ENCODE measurements around the gene PLK5. TPM values are rescaled to one million over a fixed set of nuclear protein-coding genes. Genes with fewer than 3 reads are reported as not detected.
A peak's percentile ranks its signal among the peaks of the same experiment; 100 is the strongest.
"Not testable (repeated sequence)": the region's sequence is repeated elsewhere in the genome, so short reads cannot be mapped to it uniquely, and the experiment has no call there.

The PLK5 gene
- total RNA-seq, result not detected

- Histone ChIP-seq H3K9me3 (no peaks in the 10 kb centered on the region), H3K27me3 (peaks cover 0 to 28% of the 10 kb centered on the region in 2 donors), H3K27ac (no peak within 1 kb of the TSS), H3K4me1 (peaks cover 0 to 7% (median 3%) of the 10 kb centered on the region in 4 donors), H3K4me3 (peak within 1 kb of the TSS in 2 of 4 donors; percentile 26 to 34), H3K36me3 (no peaks in the 10 kb centered on the region)
- no peak for DNase-seq
- TF ChIP-seq POLR2A (IDR thresholded peaks at IDR 0.05), result no peak
- peak in 1 of 6 experiments; percentile 13 for TF ChIP-seq CTCF (IDR thresholded peaks at IDR 0.05)
These were observed at the start of gene PLK5 for GRCh38 chr19:1523412-1524286. TSS of gene PLK5 (plus strand) at chr19:1524077. CDS start at chr19:1526997, 2,920 bp downstream.

GRCh38 chr19:1474765-1475351 is 49.0 kb upstream of the PLK5 start:
- TF ChIP-seq CTCF (IDR thresholded peaks at IDR 0.05), result no peak
- TF ChIP-seq POLR2A (IDR thresholded peaks at IDR 0.05), result no peak
- no peak for DNase-seq
- Histone ChIP-seq H3K27me3 (peaks cover 0 to 32% of the 10 kb centered on the region in 2 donors), H3K36me3 (peaks cover 0 to 22% (median 0%) of the 10 kb centered on the region in 3 donors), H3K4me1 (peaks cover 12 to 46% (median 38%) of the 10 kb centered on the region in 4 donors), H3K27ac (no peak overlapping the region), H3K9me3 (no peaks in the 10 kb centered on the region), H3K4me3 (no peak overlapping the region)

- H3K36me3 ChIP-seq, result peaks cover 0 to 22% (median 0%) of the 10 kb centered on the region in 3 donors
- no peak for TF ChIP-seq CTCF (IDR thresholded peaks at IDR 0.05)
- H3K27me3 ChIP-seq, result peaks cover 0 to 22% of the 10 kb centered on the region in 2 donors
- no peak for DNase-seq
- no peak overlapping the region for H3K27ac ChIP-seq
- H3K9me3 ChIP-seq, result no peaks in the 10 kb centered on the region
- H3K4me3 ChIP-seq, result no peak overlapping the region
- H3K4me1 ChIP-seq, result peaks cover 5 to 35% (median 27%) of the 10 kb centered on the region in 4 donors
These were observed 48.0 kb upstream of the PLK5 start for GRCh38 chr19:1475751-1476437.

- Histone ChIP-seq H3K27me3 (peaks cover 0 to 10% of the 10 kb centered on the region in 2 donors), H3K4me1 (peaks cover 0 to 24% (median 18%) of the 10 kb centered on the region in 4 donors), H3K36me3 (peaks cover 0 to 22% (median 0%) of the 10 kb centered on the region in 3 donors)
- H3K9me3 ChIP-seq, H3K4me3 ChIP-seq, H3K27ac ChIP-seq, DNase-seq: not testable (repeated sequence)
These were observed 46.8 kb upstream of the PLK5 start for GRCh38 chr19:1477056-1477455.

GRCh38 chr19:1478934-1479707 is 44.8 kb upstream of the PLK5 start, which contains the start of gene C19orf25:
TSS of gene C19orf25 (minus strand) at chr19:1479215. CDS start at chr19:1478903, 312 bp downstream.
- TF ChIP-seq POLR2A (IDR thresholded peaks at IDR 0.05) (peak; percentile 57 to 68), CTCF (IDR thresholded peaks at IDR 0.05) (peak in 2 of 6 experiments; percentile 12 to 23)
- peak within 1 kb of the TSS; percentile 63 to 99 (median 81) for H3K4me3 ChIP-seq
- peak; percentile 94 to 97 (median 97) for DNase-seq
- H3K4me1 ChIP-seq, result peaks cover 0 to 16% (median 14%) of the 10 kb centered on the region in 4 donors
- H3K27ac ChIP-seq, result peak within 1 kb of the TSS; percentile 74 to 85 (median 82)
- H3K36me3 ChIP-seq, result peaks cover 0 to 22% (median 0%) of the 10 kb centered on the region in 3 donors
- no peaks in the 10 kb centered on the region for H3K27me3 ChIP-seq
- H3K9me3 ChIP-seq, result no peaks in the 10 kb centered on the region
